Mesenchymal stem cell (in vitro differentiated cells and primary cell): ENCODE data around the gene CA10.

Experiments
- DNase-seq: peaks from one replicate; pipeline ENCODE4 v3.0.0-alpha.2; 2013
- H2AFZ ChIP-seq: one replicate; pipeline ENCODE4 v1.6.1; 2013; ENCODE audit warnings: low read depth, mild to moderate bottlenecking, control low read depth, inconsistent platforms, low read length, moderate library complexity
- H2AK5ac ChIP-seq: 2 replicates; pipeline ENCODE4 v1.6.1; 2013; ENCODE audit warnings: low read length, moderate library complexity, mild to moderate bottlenecking, inconsistent platforms; ENCODE audit not compliant: severe bottlenecking
- H2BK120ac ChIP-seq: one replicate; pipeline ENCODE4 v1.6.1; 2013; ENCODE audit warnings: low read depth, mild to moderate bottlenecking, inconsistent platforms, low read length, moderate library complexity
- H2BK12ac ChIP-seq, 2 experiments: one replicate each; pipeline ENCODE4 v1.6.1; 2013; ENCODE audit warnings: inconsistent platforms in 2 of 2, low read length in 2 of 2, mild to moderate bottlenecking in 2 of 2, moderate library complexity in 2 of 2, control low read depth in 1 of 2
- H2BK15ac ChIP-seq: one replicate; pipeline ENCODE4 v1.6.1; 2013; ENCODE audit warnings: mild to moderate bottlenecking, low read depth, inconsistent platforms; ENCODE audit not compliant: poor library complexity, severe bottlenecking
- H2BK5ac ChIP-seq: 2 replicates; pipeline ENCODE4 v1.6.1; 2013; ENCODE audit warnings: low read depth, mild to moderate bottlenecking, low read length, control low read depth, inconsistent platforms; ENCODE audit not compliant: poor library complexity, severe bottlenecking
- H3K14ac ChIP-seq, 2 experiments: one replicate each; pipeline ENCODE4 v1.6.1; 2013; ENCODE audit warnings: inconsistent platforms in 2 of 2, low read length in 2 of 2, control low read depth in 1 of 2, mild to moderate bottlenecking in 1 of 2, moderate library complexity in 1 of 2
- H3K18ac ChIP-seq, 2 experiments: one replicate each; pipeline ENCODE4 v1.6.1; 2013; ENCODE audit warnings: inconsistent platforms in 2 of 2, low read length in 2 of 2, control low read depth in 1 of 2, low read depth in 1 of 2, mild to moderate bottlenecking in 1 of 2
- H3K23ac ChIP-seq, 2 experiments: one replicate each; pipeline ENCODE4 v1.6.1; 2013; ENCODE audit warnings: inconsistent platforms in 2 of 2, low read length in 2 of 2, mild to moderate bottlenecking in 2 of 2, moderate library complexity in 2 of 2, control low read depth in 1 of 2
- H3K27ac ChIP-seq: 2 replicates; pipeline ENCODE4 v1.5.1; 2013; ENCODE audit warnings: mild to moderate bottlenecking, moderate library complexity, low read length, control low read depth, inconsistent platforms; ENCODE audit not compliant: poor library complexity, severe bottlenecking
- H3K27me3 ChIP-seq, 2 experiments: 2 replicates each; pipeline versions ENCODE4 v1.6.1 to v1.7.0; 2013; ENCODE audit warnings: low read length in 2 of 2, mild to moderate bottlenecking in 2 of 2, moderate library complexity in 2 of 2, control low read depth in 1 of 2, inconsistent platforms in 1 of 2; ENCODE audit not compliant: control insufficient read depth in 1 of 2, insufficient read depth in 1 of 2
- H3K36me3 ChIP-seq, 2 experiments: 2 replicates each; pipeline versions ENCODE4 v1.6.1 to v1.7.0; 2013; ENCODE audit warnings: low read length in 2 of 2, control low read depth in 1 of 2, inconsistent platforms in 1 of 2, low read depth in 1 of 2, mild to moderate bottlenecking in 1 of 2; ENCODE audit not compliant: insufficient read depth in 2 of 2, control insufficient read depth in 1 of 2
- H3K4ac ChIP-seq, 2 experiments: one replicate each; pipeline ENCODE4 v1.6.1; 2013; ENCODE audit warnings: inconsistent platforms in 2 of 2, low read length in 2 of 2, mild to moderate bottlenecking in 2 of 2, moderate library complexity in 2 of 2, control low read depth in 1 of 2, low read depth in 1 of 2
- H3K4me1 ChIP-seq: 2 replicates; pipeline ENCODE4 v1.6.1; 2013; ENCODE audit warnings: low read depth, low read length, control low read depth; ENCODE audit not compliant: control insufficient read depth, insufficient read depth
- H3K4me2 ChIP-seq: 2 replicates; pipeline ENCODE4 v1.6.1; 2013; ENCODE audit warnings: low read length, mild to moderate bottlenecking, inconsistent platforms; ENCODE audit not compliant: poor library complexity, severe bottlenecking
- H3K4me3 ChIP-seq, 2 experiments: 2 replicates each; pipeline versions ENCODE4 v1.5.1 to v1.7.0; 2013; ENCODE audit warnings: low read length in 2 of 2, mild to moderate bottlenecking in 2 of 2, control low read depth in 1 of 2, low read depth in 1 of 2; ENCODE audit not compliant: insufficient read depth in 1 of 2
- H3K79me1 ChIP-seq: replicated peaks from 2 replicates; pipeline ENCODE4 v1.6.1; 2013; ENCODE audit warnings: mild to moderate bottlenecking, control low read depth, low read length, inconsistent platforms; ENCODE audit not compliant: poor library complexity, severe bottlenecking
- H3K9ac ChIP-seq: 2 replicates; pipeline ENCODE4 v1.7.0; 2013; ENCODE audit warnings: mild to moderate bottlenecking, low read length, moderate library complexity
- H3K9me3 ChIP-seq: 2 replicates; pipeline ENCODE4 v1.7.0; 2013; ENCODE audit warnings: mild to moderate bottlenecking, low read length; ENCODE audit not compliant: control insufficient read depth
- H4K8ac ChIP-seq: one replicate; pipeline ENCODE4 v1.6.1; 2013; ENCODE audit warnings: inconsistent platforms, mild to moderate bottlenecking, low read length, moderate library complexity
- H4K91ac ChIP-seq: one replicate; pipeline ENCODE4 v1.6.1; 2013; ENCODE audit warnings: mild to moderate bottlenecking, low read length, inconsistent platforms
- WGBS: methylation state at CpG from one replicate; pipeline ENCODE4 v1.1.7; 2013; ENCODE audit warnings: mixed read lengths; 5-methylcytosine and 5-hydroxymethylcytosine counted together

CA10 gene

GRCh38 chr17:51588063-51588462 is 570.5 kb downstream of the CA10 start:
- H2BK120ac ChIP-seq: no peak overlapping the region
- no peak overlapping the region for H4K91ac ChIP-seq
- H3K27ac ChIP-seq: no peak overlapping the region
- no peak overlapping the region for H2BK15ac ChIP-seq
- no peaks in the 10 kb centered on the region for H3K4me1 ChIP-seq
- no peak overlapping the region for H3K4ac ChIP-seq
- no peaks in the 10 kb centered on the region for H3K9me3 ChIP-seq
- no peaks in the 10 kb centered on the region for H3K27me3 ChIP-seq
- H2AK5ac ChIP-seq: no peak overlapping the region
- H2AFZ ChIP-seq: no peak overlapping the region
- WGBS: 88% methylated on average over 1 of the region's 2 CpGs
- H2BK5ac ChIP-seq: no peak overlapping the region
- H3K14ac ChIP-seq: no peak overlapping the region
- H3K79me1 ChIP-seq: no peaks in the 10 kb centered on the region
- H3K36me3 ChIP-seq: no peaks in the 10 kb centered on the region
- H2BK12ac ChIP-seq: no peak overlapping the region
- H3K4me3 ChIP-seq: no peak overlapping the region
- H4K8ac ChIP-seq: no peak overlapping the region
- no peak overlapping the region for H3K9ac ChIP-seq
- H3K18ac ChIP-seq: no peak overlapping the region
- no peak overlapping the region for H3K4me2 ChIP-seq
- no peak for DNase-seq
- no peak overlapping the region for H3K23ac ChIP-seq

- Histone ChIP-seq H3K4me2 (no peak overlapping the region), H3K36me3 (no peaks in the 10 kb centered on the region), H3K9ac (no peak overlapping the region), H2AFZ (no peak overlapping the region), H4K91ac (no peak overlapping the region), H2BK15ac (no peak overlapping the region), H4K8ac (no peak overlapping the region), H3K27me3 (no peaks in the 10 kb centered on the region), H3K18ac (no peak overlapping the region), H2AK5ac (no peak overlapping the region), H3K4ac (no peak overlapping the region), H3K27ac (no peak overlapping the region), H2BK120ac (no peak overlapping the region), H2BK12ac (no peak overlapping the region), H3K9me3 (no peaks in the 10 kb centered on the region), H3K4me3 (no peak overlapping the region), H3K14ac (no peak overlapping the region), H3K4me1 (no peaks in the 10 kb centered on the region), H2BK5ac (no peak overlapping the region), H3K23ac (no peak overlapping the region), H3K79me1 (no peaks in the 10 kb centered on the region)
- no peak for DNase-seq
- WGBS: 43% methylated on average over 2 of the region's 2 CpGs
These were observed 571.0 kb downstream of the CA10 start for GRCh38 chr17:51587516-51587915.

GRCh38 chr17:51585514-51586104 is 572.9 kb downstream of the CA10 start:
- no peaks in the 10 kb centered on the region for H3K79me1 ChIP-seq
- no peaks in the 10 kb centered on the region for H3K4me1 ChIP-seq

GRCh38 chr17:51580869-51581268 is 577.6 kb downstream of the CA10 start:
- H2AK5ac ChIP-seq: no peak overlapping the region
- no peaks in the 10 kb centered on the region for H3K9me3 ChIP-seq
- no peak overlapping the region for H4K91ac ChIP-seq
- H3K27me3 ChIP-seq: no peaks in the 10 kb centered on the region
- H3K18ac ChIP-seq: no peak overlapping the region
- H3K27ac ChIP-seq: no peak overlapping the region
- no peak overlapping the region for H2BK12ac ChIP-seq
- H3K4me1 ChIP-seq: no peaks in the 10 kb centered on the region
- H3K36me3 ChIP-seq: no peaks in the 10 kb centered on the region
- no peaks in the 10 kb centered on the region for H3K79me1 ChIP-seq
- no peak overlapping the region for H3K4me3 ChIP-seq
- no peak overlapping the region for H3K23ac ChIP-seq
- no peak overlapping the region for H3K4ac ChIP-seq
- no peak overlapping the region for H2BK15ac ChIP-seq
- H3K4me2 ChIP-seq: no peak overlapping the region
- H2AFZ ChIP-seq: no peak overlapping the region
- H3K14ac ChIP-seq: no peak overlapping the region
- no peak for DNase-seq
- H3K9ac ChIP-seq: no peak overlapping the region
- no peak overlapping the region for H2BK120ac ChIP-seq
- no peak overlapping the region for H4K8ac ChIP-seq
- no peak overlapping the region for H2BK5ac ChIP-seq
- 76% methylated on average over 1 of the region's 3 CpGs for WGBS

More at GRCh38 chr17:51585514-51586104, 572.9 kb downstream of the CA10 start:
- H3K36me3 ChIP-seq: no peaks in the 10 kb centered on the region
- H3K23ac ChIP-seq: no peak overlapping the region
- H2BK15ac ChIP-seq: no peak overlapping the region
- H3K27ac ChIP-seq: no peak overlapping the region
- no peak overlapping the region for H3K18ac ChIP-seq
- whole genome bisulfite sequencing: 24% methylated on average over 4 of the region's 4 CpGs
- no peak overlapping the region for H2BK120ac ChIP-seq
- H3K4ac ChIP-seq: no peak overlapping the region
- no peak overlapping the region for H3K4me3 ChIP-seq
- no peak overlapping the region for H2BK5ac ChIP-seq
- H3K9me3 ChIP-seq: no peaks in the 10 kb centered on the region
- no peak overlapping the region for H4K8ac ChIP-seq
- H4K91ac ChIP-seq: no peak overlapping the region
- no peak for DNase-seq
- H3K9ac ChIP-seq: no peak overlapping the region
- H2AK5ac ChIP-seq: no peak overlapping the region
- H3K14ac ChIP-seq: no peak overlapping the region
- no peak overlapping the region for H2BK12ac ChIP-seq
- H2AFZ ChIP-seq: no peak overlapping the region
- no peaks in the 10 kb centered on the region for H3K27me3 ChIP-seq
- H3K4me2 ChIP-seq: no peak overlapping the region
